Measurements from ENCODE around the gene CD82. TPM values are rescaled to one million over a fixed set of nuclear protein-coding genes. Genes with fewer than 3 reads are reported as not detected.

Gene CD82
- total RNA-seq, 1 donor from 2014 or later, result 152 TPM

DNA sequence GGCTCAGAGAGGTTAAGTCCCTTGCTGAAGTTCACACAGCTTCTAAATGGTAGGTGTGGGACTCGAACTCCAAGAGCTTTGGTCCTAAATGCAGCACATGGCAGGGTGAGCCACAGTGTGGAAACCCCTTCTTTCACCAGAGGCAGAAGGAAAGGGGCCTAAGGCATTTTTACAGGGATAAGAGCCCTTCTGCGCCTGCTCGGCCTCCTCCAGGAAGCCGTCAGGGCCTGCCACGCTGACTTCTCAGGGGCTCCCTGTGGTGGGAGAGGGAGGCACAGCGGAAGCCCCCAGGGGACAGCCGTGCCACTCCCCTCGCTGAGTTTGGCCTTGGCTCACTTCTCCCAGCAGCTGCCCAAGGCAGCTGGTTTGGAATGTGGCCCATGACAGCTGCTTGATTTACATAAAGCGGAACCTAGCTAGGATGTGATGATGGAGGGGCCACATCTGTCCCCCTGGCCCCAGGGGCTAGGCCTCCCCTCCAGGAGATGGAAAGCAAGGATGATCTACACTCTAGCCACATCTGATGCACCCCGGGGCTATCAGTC is 35.4 kb downstream of the CD82 start:
- DNase-seq (ENCODE audit: low spot score), result no peak

DNA sequence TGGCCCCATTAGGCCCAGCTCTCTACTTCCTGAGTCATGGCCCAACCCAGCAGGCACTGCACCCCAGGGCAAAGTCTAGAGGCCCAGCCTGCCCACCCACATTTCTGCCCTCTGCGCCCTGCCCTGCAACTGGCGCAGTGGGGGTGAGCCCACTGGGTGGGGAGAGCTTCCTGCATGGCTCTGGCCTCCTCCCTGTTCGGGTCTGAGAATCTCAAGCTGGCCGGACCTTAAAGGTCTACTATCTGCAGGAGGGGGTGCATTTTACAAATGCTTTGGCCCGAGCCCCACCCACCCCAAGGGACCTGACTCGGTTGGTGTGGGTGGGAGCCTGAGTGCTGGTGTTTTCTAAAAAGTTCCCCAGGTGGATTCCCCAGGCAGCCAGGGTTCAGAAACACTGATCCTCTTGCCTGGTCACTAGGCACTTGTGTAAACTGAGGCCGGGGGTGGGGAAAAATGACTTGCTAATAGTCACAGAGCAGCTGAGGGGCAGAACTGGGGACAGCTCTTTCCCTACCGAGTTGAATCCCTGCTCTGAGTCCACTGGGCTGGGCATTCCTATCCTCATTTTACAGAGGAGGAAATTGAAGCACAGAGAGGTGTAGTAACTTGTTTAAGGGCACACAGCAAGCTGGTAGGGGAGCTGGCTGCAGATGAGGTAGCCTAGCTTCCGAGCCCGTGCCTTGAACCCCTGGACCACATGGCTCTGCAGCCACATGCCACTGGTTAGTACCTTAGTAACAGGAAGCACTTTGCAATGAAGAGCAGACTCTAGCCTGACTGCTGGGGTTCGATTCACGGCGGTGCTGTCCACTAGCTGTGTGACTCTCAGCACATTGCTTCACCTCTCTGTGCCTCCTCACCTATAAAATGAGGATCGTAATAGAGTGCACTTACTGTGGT is 36.3 kb downstream of the CD82 start:
- DNase-seq (ENCODE audit: low spot score), result peak; percentile 39

DNA sequence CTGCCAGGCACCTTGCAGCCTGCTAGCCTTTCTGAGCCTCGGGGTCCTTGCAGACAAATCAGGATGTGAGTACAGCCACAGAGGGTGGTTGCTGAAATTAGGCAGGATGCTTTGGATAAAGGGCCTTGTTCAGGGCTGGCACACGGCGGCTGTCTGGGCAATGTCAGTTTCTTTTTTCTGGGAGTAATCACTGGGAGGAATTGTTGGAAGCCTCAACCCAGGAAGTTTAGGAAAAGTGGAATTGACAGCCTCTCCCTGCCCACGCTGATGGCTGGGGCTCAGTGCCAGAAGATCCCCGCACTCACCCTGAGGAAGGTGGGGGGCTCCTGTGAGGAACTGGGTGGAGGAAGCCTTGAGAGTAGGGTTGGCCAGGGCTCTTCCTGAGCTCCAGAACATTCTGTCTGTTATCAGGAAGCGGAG is 37.4 kb downstream of the CD82 start:
- DNase-seq (ENCODE audit: low spot score), result no peak

- no peak for DNase-seq (ENCODE audit: low spot score)
Observed at GRCh38 chr11:44604171-44604581, 38.7 kb downstream of the CD82 start.

DNA sequence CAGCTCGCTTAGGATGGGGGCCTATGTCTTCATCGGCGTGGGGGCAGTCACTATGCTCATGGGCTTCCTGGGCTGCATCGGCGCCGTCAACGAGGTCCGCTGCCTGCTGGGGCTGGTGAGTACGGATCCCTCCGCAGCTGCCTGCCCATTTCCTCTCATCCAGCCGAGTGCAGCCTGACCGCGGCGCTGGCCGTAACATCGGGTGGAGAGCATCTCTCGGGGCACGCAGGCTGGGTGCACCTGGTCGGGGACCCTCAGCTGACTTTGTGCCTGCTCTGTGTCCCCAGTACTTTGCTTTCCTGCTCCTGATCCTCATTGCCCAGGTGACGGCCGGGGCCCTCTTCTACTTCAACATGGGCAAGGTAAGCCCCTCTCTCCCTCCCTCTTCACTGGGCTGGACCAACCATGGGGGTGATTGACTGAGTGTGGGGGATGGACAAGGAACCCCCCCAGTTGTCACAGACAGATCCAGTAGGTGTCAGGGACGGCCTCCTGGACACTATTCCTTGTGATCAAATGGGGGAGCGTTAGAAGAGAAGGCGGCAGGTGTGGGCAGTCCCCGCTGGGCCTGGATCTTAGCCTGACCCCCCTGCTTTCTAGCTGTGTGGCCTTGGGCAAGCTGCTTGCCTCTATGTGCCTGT is 39.7 kb downstream of the CD82 start:
- DNase-seq (ENCODE audit: low spot score), result no peak

GRCh38 chr11:44605965-44606364 is 40.5 kb downstream of the CD82 start:
- no peak for DNase-seq (ENCODE audit: low spot score)

DNA sequence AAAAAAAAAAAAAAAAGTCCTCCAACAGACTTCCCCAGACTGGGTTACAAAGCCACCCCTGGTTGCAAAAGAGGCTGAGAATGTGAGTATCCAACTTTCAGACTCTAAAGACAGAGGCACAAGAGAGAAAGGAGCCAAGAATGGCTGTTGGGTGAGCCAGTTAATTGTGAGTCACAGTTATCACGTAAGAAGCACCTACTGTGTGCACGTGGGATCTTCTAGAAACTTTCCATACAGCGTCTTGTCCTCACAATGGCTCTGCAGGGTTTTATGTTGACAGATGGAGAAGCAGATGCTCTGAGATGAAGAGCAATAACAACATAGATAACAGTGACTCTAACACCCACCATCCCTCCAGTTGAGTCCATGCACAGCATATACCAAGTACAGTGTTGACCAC is 41.0 kb downstream of the CD82 start:
- no peak for DNase-seq (ENCODE audit: low spot score)

- no peak for DNase-seq (ENCODE audit: low spot score)
Observed at GRCh38 chr11:44607319-44607962, 42.0 kb downstream of the CD82 start.

GRCh38 chr11:44607987-44608386 is 42.5 kb downstream of the CD82 start:
- DNase-seq (ENCODE audit: low spot score), result no peak

DNA sequence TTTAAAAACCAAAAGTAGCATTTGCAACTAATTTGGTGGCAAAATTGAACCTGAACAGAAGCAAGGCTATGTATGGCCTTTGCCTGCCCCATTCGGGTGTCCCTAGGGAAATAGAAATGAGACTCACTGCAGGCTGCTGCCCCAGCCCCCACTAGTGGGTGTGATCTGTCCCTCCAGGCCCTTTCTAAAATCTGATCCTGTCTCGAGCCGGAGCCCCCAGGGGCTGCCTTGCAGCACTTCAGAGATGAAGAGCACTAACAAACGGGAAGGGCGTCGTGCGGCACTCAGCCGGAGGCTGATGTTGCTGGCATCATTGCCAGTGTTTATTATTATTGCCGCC is 43.2 kb downstream of the CD82 start:
- DNase-seq (ENCODE audit: low spot score), result no peak

- DNase-seq (ENCODE audit: low spot score), result no peak
Observed at GRCh38 chr11:44608991-44609782, 43.7 kb downstream of the CD82 start.

DNA sequence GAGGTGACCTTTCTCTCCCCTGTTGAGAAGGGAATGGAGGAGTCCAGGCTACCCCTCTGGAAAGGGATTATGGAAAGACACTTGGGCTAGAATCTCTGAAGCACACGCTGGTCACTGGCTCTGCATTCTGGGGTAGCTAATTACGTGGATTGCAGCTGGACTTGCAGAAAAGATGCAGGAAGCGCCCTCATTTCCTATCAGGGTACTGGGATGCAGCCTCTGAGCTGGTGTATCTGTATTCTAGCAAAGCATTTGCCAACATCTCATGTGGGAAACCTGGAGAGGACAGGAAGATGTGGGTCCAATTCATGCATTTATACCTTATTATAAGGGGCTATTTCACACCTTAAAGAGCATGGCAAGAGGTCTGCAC is 44.3 kb downstream of the CD82 start:
- DNase-seq (ENCODE audit: low spot score), result no peak

- DNase-seq (ENCODE audit: low spot score), result no peak
Observed at GRCh38 chr11:44610186-44610955, 44.9 kb downstream of the CD82 start.

GRCh38 chr11:44611088-44611487 is 45.6 kb downstream of the CD82 start:
- DNase-seq (ENCODE audit: low spot score), result no peak

DNA sequence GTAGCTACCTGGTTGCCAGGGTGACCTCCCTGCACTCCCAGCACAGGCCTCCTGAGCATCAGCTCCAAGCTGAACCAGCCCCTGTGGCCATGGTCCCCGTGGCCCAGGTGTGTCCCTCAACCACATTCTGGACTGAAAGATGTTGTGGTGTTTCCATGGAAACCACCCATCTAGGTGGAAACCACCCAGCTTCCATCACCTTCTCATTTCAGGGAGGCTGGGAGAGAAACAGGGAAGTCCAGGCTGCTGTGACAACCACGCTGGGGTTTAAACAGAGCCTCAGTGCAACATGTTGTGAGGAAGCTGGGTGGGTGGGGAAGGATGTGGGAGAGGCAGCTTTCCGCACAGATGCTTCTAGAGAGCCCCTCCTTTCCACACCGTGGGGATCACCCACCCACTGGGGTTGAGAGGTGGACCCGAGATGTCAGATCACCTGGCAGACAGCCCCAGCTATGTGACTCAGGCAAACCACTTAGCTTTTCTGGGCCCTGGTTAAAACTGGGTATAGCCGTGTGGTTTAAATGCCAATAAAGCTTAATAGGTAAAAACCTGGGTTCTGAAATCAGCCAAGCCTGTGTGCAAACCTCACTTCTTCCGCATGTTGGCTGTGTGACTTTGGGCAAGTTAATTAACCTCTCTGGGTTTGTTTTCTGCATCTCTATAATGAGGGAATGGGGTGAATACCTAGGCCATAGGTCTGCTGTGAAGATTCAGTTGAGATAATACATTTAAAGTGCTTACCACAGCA is 46.4 kb downstream of the CD82 start:
- DNase-seq (ENCODE audit: low spot score), result no peak

DNA sequence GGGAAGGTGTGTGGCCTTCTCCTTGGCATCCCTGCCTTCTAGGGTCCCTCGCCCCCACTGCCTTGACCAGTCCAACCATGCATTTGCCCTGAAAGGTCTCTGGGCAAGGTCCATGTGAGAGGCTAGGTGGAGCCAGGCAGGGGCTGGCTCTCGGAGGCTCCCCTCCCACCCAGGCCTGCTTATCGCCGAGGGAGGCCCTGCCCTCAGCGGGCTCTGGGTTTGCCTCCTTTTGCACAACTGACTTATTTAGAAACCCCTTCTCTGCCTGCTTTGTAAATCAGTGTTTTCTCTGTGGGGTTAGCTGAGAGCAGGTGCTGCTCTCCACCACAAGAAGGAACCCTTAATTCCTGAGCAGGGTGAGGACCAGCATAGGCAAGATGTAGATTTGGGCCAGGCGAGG is 47.7 kb downstream of the CD82 start:
- DNase-seq (ENCODE audit: low spot score), result no peak

DNA sequence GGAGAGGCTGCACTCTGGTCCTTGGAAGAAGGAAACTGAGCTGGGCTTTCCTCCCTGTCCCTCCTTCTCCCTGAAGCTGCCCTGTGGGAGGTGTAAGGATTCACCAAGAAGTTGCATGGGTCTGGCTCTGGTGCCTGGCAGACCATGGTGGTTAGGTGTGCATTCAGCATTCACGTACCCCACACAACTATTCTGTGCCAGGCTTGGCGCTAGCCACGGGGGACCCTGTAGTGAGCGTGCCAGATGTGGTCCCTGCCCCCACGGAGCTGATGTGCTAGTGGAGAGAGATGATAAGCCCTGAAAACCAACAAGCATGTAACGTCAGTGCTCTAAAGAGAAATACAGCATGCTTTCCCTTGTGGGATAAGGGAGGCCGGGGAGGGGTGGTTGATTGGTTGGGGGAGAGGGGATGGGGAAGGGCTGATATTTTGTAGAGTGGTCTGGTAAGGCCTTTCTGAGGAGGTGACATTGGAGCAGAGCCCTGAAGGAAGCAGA is 48.9 kb downstream of the CD82 start:
- no peak for DNase-seq (ENCODE audit: low spot score)

DNA sequence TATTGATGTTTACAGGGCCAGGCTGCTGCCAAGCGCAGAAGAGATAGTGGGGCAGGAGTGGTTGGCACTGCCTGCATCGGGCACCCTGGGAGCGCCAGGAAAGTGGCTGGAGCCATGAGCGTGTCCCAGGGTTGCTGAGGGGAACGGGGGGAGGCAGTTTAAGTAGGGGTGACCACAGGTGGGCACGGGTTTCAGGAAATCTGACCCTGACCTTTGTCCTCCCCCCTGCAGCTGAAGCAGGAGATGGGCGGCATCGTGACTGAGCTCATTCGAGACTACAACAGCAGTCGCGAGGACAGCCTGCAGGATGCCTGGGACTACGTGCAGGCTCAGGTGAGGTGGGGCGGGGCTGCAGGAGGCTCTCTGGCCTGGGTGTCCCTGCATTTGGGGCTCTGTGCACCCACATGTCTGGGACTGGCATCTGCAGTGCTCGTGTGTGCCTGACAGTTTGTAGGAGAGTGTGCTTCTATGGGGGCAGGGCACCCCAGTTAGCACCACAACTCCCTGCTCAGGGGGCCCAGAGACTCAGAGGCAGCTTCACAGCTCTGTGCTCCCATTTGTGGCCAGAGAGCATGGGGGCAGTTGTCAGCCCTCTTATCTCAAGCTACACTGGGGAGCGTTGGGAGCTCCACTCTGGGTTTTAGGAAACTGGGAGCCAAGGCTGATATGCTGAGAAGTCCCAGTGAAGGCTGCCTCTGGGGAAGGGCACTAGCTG is 49.7 kb downstream of the CD82 start:
- DNase-seq (ENCODE audit: low spot score), result no peak
